ENCODE results near the gene PLPPR3.
"Not testable (repeated sequence)": the region's sequence is repeated elsewhere in the genome, so short reads cannot be mapped to it uniquely, and the experiment has no call there.

Gene PLPPR3

GRCh38 chr19:824885-825284, 3.1 kb upstream of the PLPPR3 start:
- H3K9ac ChIP-seq = no peak overlapping the region
- H3K36me3 ChIP-seq (ENCODE audit: insufficient read depth) = no peaks in the 10 kb centered on the region
- no peak overlapping the region for H3K4me3 ChIP-seq (IDR thresholded peaks at IDR 0.05; ENCODE audit: insufficient read depth, low read depth, low read length)
- H3K4me1 ChIP-seq (ENCODE audit: low read depth, poor library complexity, severe bottlenecking) = no peaks in the 10 kb centered on the region
- H2AFZ ChIP-seq (ENCODE audit: low read depth) = no peak overlapping the region
- no peaks in the 10 kb centered on the region for H3K79me2 ChIP-seq (ENCODE audit: insufficient read depth, low read depth)
- no peak overlapping the region for H3K27ac ChIP-seq
- H3K27me3 ChIP-seq (ENCODE audit: insufficient read depth, low read depth) = peaks cover 16% of the 10 kb centered on the region; the same call in 1 of the 2 replicates
- TF ChIP-seq CTCF (conservative IDR thresholded peaks at IDR 0.05; ENCODE audit: low read depth, low read length) = no peak
- no peaks in the 10 kb centered on the region for H4K20me1 ChIP-seq (ENCODE audit: insufficient read depth)
- no peak overlapping the region for H3K4me2 ChIP-seq

DNA sequence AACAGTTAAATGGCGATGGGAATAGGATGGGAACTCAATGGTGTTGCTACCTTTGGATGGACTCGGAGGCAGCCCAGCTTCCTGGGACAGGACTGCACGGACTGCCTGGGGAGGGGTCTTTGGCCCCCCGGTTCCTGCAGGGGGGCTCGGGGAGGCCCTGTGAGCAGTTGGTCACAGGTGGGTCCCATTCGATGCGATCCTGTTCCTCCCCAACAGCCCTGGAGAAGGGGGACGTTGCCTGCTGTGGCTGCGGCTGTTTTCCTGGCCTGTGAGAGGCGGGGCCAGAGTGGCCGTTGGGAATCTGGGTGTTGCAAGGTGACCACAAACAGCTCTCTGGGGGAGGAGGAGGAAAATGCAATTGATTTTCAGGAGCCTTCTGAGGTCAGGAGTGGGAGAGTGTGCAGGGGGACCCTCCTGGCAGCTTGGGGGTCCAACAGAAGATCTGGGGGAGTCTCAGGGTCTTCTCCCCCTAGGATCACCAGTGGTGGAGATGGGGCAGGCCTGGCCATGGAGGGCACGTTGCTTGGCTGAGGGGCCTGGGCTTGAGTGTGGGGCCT, 1.9 kb upstream of the PLPPR3 start:
- H3K4me1 ChIP-seq (ENCODE audit: low read depth, poor library complexity, severe bottlenecking) = no peaks in the 10 kb centered on the region
- no peaks in the 10 kb centered on the region for H3K79me2 ChIP-seq (ENCODE audit: insufficient read depth, low read depth)
- no peak overlapping the region for H3K4me3 ChIP-seq (IDR thresholded peaks at IDR 0.05; ENCODE audit: insufficient read depth, low read depth, low read length)
- no peaks in the 10 kb centered on the region for H3K36me3 ChIP-seq (ENCODE audit: insufficient read depth)
- H2AFZ ChIP-seq (ENCODE audit: low read depth) = no peak overlapping the region
- no peak overlapping the region for H3K27ac ChIP-seq
- H3K9ac ChIP-seq = no peak overlapping the region
- TF ChIP-seq CTCF (conservative IDR thresholded peaks at IDR 0.05; ENCODE audit: low read depth, low read length) = no peak
- H3K4me2 ChIP-seq = no peak overlapping the region
- H3K27me3 ChIP-seq (ENCODE audit: insufficient read depth, low read depth) = peaks cover 10% of the 10 kb centered on the region; the same call in 1 of the 2 replicates
- H4K20me1 ChIP-seq (ENCODE audit: insufficient read depth) = no peaks in the 10 kb centered on the region

DNA sequence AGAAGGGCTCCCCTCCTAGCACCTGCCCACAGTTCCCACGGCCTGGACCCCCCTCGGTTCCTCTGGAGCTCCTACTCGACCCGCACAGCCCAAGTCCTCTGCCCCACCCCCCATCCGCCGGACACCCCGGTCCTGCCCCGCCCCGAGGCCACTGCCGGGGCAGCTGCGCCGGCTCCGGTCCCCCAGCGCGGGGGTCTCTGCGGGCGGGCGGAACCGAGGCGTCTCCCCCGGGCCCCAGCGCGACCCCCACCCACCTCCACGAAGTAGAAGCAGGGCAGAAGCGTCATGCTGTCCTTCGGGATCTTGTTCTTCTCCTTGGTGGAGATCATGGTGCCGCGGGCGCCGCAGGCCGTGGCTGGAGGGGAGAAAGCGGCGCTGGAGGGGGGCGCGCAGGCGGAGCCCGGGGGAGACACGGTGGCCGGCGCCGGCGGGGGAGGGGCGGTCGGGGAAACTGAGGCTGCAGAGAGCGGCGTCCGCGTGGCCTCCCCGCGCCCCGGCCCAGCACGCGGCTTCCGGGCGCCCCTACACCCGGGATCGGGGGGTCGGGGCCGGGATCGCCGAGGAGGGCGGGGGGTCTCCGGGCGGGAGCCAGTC, 427 bp downstream of the PLPPR3 start:
- Histone ChIP-seq H2AFZ (ENCODE audit: low read depth) (no peak overlapping the region), H3K27me3 (ENCODE audit: insufficient read depth, low read depth) (peaks cover 8% of the 10 kb centered on the region; the same call in 1 of the 2 replicates), H3K36me3 (ENCODE audit: insufficient read depth) (no peaks in the 10 kb centered on the region), H3K4me1 (ENCODE audit: low read depth, poor library complexity, severe bottlenecking) (no peaks in the 10 kb centered on the region), H4K20me1 (ENCODE audit: insufficient read depth) (no peaks in the 10 kb centered on the region), H3K4me2 (no peak overlapping the region), H3K79me2 (ENCODE audit: insufficient read depth, low read depth) (no peaks in the 10 kb centered on the region), H3K4me3 (IDR thresholded peaks at IDR 0.05; ENCODE audit: insufficient read depth, low read depth, low read length) (no peak overlapping the region), H3K27ac (no peak overlapping the region), H3K9ac (no peak overlapping the region)
- TF ChIP-seq CTCF (conservative IDR thresholded peaks at IDR 0.05; ENCODE audit: low read depth, low read length) = no peak

DNA sequence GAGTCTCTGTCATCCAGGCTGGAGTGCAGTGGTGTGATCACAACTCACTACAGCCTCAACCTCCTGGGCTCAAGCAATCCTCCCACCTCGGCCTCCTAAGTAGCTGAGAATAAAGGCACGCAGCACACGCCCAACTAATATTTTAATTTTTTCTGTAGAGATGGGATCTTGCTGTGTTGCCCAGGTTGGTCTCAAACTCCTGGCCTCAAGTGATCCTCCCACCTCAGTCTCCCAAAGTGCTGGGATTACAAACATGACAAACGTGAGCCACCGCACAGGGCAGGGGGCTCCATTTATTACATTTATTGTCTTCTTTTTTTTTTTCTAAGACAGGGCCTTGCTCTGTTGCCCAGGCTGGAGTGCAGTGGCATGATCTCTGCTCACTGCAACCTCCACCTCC, 1.5 kb downstream of the PLPPR3 start:
- not testable (repeated sequence) for H3K27me3 ChIP-seq (ENCODE audit: insufficient read depth, low read depth); H4K20me1 ChIP-seq (ENCODE audit: insufficient read depth); H3K79me2 ChIP-seq (ENCODE audit: insufficient read depth, low read depth); H3K36me3 ChIP-seq (ENCODE audit: insufficient read depth); H3K4me3 ChIP-seq (IDR thresholded peaks at IDR 0.05; ENCODE audit: insufficient read depth, low read depth, low read length); H3K4me1 ChIP-seq (ENCODE audit: low read depth, poor library complexity, severe bottlenecking); H3K4me2 ChIP-seq; H3K9ac ChIP-seq; H3K27ac ChIP-seq; H2AFZ ChIP-seq (ENCODE audit: low read depth)

- no peak overlapping the region for H3K4me3 ChIP-seq (IDR thresholded peaks at IDR 0.05; ENCODE audit: insufficient read depth, low read depth, low read length)
- no peaks in the 10 kb centered on the region for H3K27me3 ChIP-seq (ENCODE audit: insufficient read depth, low read depth)
- H3K4me2 ChIP-seq = no peak overlapping the region
- no peaks in the 10 kb centered on the region for H3K79me2 ChIP-seq (ENCODE audit: insufficient read depth, low read depth)
- no peak overlapping the region for H3K27ac ChIP-seq
- H3K36me3 ChIP-seq (ENCODE audit: insufficient read depth) = no peaks in the 10 kb centered on the region; the same call in 1 of the 2 replicates
- H3K4me1 ChIP-seq (ENCODE audit: low read depth, poor library complexity, severe bottlenecking) = no peaks in the 10 kb centered on the region
- no peaks in the 10 kb centered on the region for H4K20me1 ChIP-seq (ENCODE audit: insufficient read depth)
- no peak overlapping the region for H3K9ac ChIP-seq
- no peak overlapping the region for H2AFZ ChIP-seq (ENCODE audit: low read depth)
- no peak for TF ChIP-seq CTCF (conservative IDR thresholded peaks at IDR 0.05; ENCODE audit: low read depth, low read length)
These were observed 5.3 kb downstream of the PLPPR3 start for GRCh38 chr19:816500-816857.

Data from KMS-11 (cell line).